ENCODE results near the gene OLFM2.
"Not testable (repeated sequence)": the region's sequence is repeated elsewhere in the genome, so short reads cannot be mapped to it uniquely, and the experiment has no call there.

The OLFM2 gene

GRCh38 chr19:9827289-9828238 lies 108.8 kb downstream of the OLFM2 start, which contains the start of gene UBL5:
Gene UBL5, plus strand, starts transcription at chr19:9827918. Its CDS starts 420 bp downstream, at chr19:9828338.
- no peak for TF ChIP-seq EZH2phosphoT487 (IDR thresholded peaks at IDR 0.05; ENCODE audit: low read depth)
- no peak for TF ChIP-seq CTCF (IDR thresholded peaks at IDR 0.05; ENCODE audit: low read depth, low read length)
- Histone ChIP-seq H3K27me3 (ENCODE audit: low read depth, low read length) (no peaks in the 10 kb centered on the region), H3K9ac (ENCODE audit: low read length) (peak within 1 kb of the TSS; percentile 86), H3K4me3 (ENCODE audit: low read length) (peak within 1 kb of the TSS; percentile 94), H3K79me2 (ENCODE audit: low read length) (peaks cover 54% of the 10 kb centered on the region), H4K20me1 (ENCODE audit: insufficient read depth, low read length) (peaks cover 6% of the 10 kb centered on the region; the same call in 1 of the 2 replicates), H3K36me3 (replicated peaks; ENCODE audit: low read depth, low read length) (peaks cover 24% of the 10 kb centered on the region), H3K27ac (ENCODE audit: low read length) (peak within 1 kb of the TSS; percentile 48), H3K4me1 (ENCODE audit: low read length) (peaks cover 5% of the 10 kb centered on the region), H2AFZ (ENCODE audit: low read depth, low read length) (peak within 1 kb of the TSS; percentile 58; the same call in 1 of the 2 replicates), H3K4me2 (ENCODE audit: low read length) (peak within 1 kb of the TSS; percentile 99), H3K9me3 (ENCODE audit: insufficient read depth, low read length) (no peaks in the 10 kb centered on the region)

GRCh38 chr19:9823816-9824215 lies 112.5 kb downstream of the OLFM2 start:
- peaks cover 10% of the 10 kb centered on the region for H3K36me3 ChIP-seq (replicated peaks; ENCODE audit: low read depth, low read length)
- peaks cover 6% of the 10 kb centered on the region; the same call in 1 of the 2 replicates for H4K20me1 ChIP-seq (ENCODE audit: insufficient read depth, low read length)
- H2AFZ ChIP-seq (ENCODE audit: low read depth, low read length), result no peak overlapping the region
- TF ChIP-seq EZH2phosphoT487 (IDR thresholded peaks at IDR 0.05; ENCODE audit: low read depth), result no peak
- no peak overlapping the region for H3K9ac ChIP-seq (ENCODE audit: low read length)
- H3K27me3 ChIP-seq (ENCODE audit: low read depth, low read length), result no peaks in the 10 kb centered on the region
- no peak overlapping the region for H3K4me2 ChIP-seq (ENCODE audit: low read length)
- no peak overlapping the region for H3K27ac ChIP-seq (ENCODE audit: low read length)
- H3K4me1 ChIP-seq (ENCODE audit: low read length), result peaks cover 8% of the 10 kb centered on the region
- H3K4me3 ChIP-seq (ENCODE audit: low read length), result no peak overlapping the region
- no peaks in the 10 kb centered on the region for H3K9me3 ChIP-seq (ENCODE audit: insufficient read depth, low read length)
- peaks cover 33% of the 10 kb centered on the region for H3K79me2 ChIP-seq (ENCODE audit: low read length)

- H3K9me3 ChIP-seq (ENCODE audit: insufficient read depth, low read length); H3K27me3 ChIP-seq (ENCODE audit: low read depth, low read length); H2AFZ ChIP-seq (ENCODE audit: low read depth, low read length); H4K20me1 ChIP-seq (ENCODE audit: insufficient read depth, low read length): not testable (repeated sequence)
- H3K79me2 ChIP-seq (ENCODE audit: low read length), result peaks cover 32% of the 10 kb centered on the region
- H3K4me1 ChIP-seq (ENCODE audit: low read length), result peaks cover 12% of the 10 kb centered on the region
- H3K4me2 ChIP-seq (ENCODE audit: low read length), result peak overlapping the region; percentile 74
- peak overlapping the region; percentile 78 for H3K4me3 ChIP-seq (ENCODE audit: low read length)
- H3K36me3 ChIP-seq (replicated peaks; ENCODE audit: low read depth, low read length), result peaks cover 18% of the 10 kb centered on the region
- H3K27ac ChIP-seq (ENCODE audit: low read length), result 0 out of 2 replicates have a peak overlapping the region, but pooled peaks have one; percentile 16
- H3K9ac ChIP-seq (ENCODE audit: low read length), result peak overlapping the region; percentile 61
Observed at GRCh38 chr19:9820034-9820433, 116.3 kb downstream of the OLFM2 start.

- Histone ChIP-seq H4K20me1 (ENCODE audit: insufficient read depth, low read length) (no peaks in the 10 kb centered on the region), H3K9me3 (ENCODE audit: insufficient read depth, low read length) (0 out of 2 replicates have a peak, but pooled peaks cover 3% of the 10 kb centered on the region), H3K36me3 (replicated peaks; ENCODE audit: low read depth, low read length) (peaks cover 18% of the 10 kb centered on the region), H3K79me2 (ENCODE audit: low read length) (peaks cover 32% of the 10 kb centered on the region), H3K9ac (ENCODE audit: low read length) (peak overlapping the region; percentile 61), H3K4me1 (ENCODE audit: low read length) (peaks cover 12% of the 10 kb centered on the region), H3K27ac (ENCODE audit: low read length) (0 out of 2 replicates have a peak overlapping the region, but pooled peaks have one; percentile 16), H2AFZ (ENCODE audit: low read depth, low read length) (peak overlapping the region; percentile 54; the same call in 1 of the 2 replicates), H3K27me3 (ENCODE audit: low read depth, low read length) (no peaks in the 10 kb centered on the region), H3K4me3 (ENCODE audit: low read length) (peak overlapping the region; percentile 78), H3K4me2 (ENCODE audit: low read length) (peak overlapping the region; percentile 74)
- no peak for TF ChIP-seq EZH2phosphoT487 (IDR thresholded peaks at IDR 0.05; ENCODE audit: low read depth)
- TF ChIP-seq CTCF (IDR thresholded peaks at IDR 0.05; ENCODE audit: low read depth, low read length), result no peak
Observed at GRCh38 chr19:9819596-9819909, 116.8 kb downstream of the OLFM2 start.
